GM21723 (cell line): ENCODE results near the gene CDH4.

ENCODE experiments used
- ATAC-seq: cut with Tn5 transposase; IDR thresholded peaks from one replicate; pipeline ENCODE4 v1.9.1; 2021; ENCODE audit warnings: mild to moderate bottlenecking, moderate library complexity; ENCODE audit not compliant: unreplicated experiment

CDH4 gene

GRCh38 chr20:61508301-61509096 is 256.4 kb downstream of the CDH4 start:
- ATAC-seq: no peak

- no peak for ATAC-seq
These were observed 258.8 kb downstream of the CDH4 start for GRCh38 chr20:61510778-61511330.

- ATAC-seq: no peak
These were observed 260.4 kb downstream of the CDH4 start for GRCh38 chr20:61512475-61512874.

GRCh38 chr20:61513124-61514017 is 261.3 kb downstream of the CDH4 start:
- ATAC-seq: no peak

- no peak for ATAC-seq
These were observed 261.9 kb downstream of the CDH4 start for GRCh38 chr20:61514018-61514365.

- no peak for ATAC-seq
These were observed 262.3 kb downstream of the CDH4 start for GRCh38 chr20:61514396-61514795.

- no peak for ATAC-seq
These were observed 262.9 kb downstream of the CDH4 start for GRCh38 chr20:61514805-61515505.

- no peak for ATAC-seq
These were observed 263.9 kb downstream of the CDH4 start for GRCh38 chr20:61515922-61516321.

- ATAC-seq: no peak
These were observed 264.5 kb downstream of the CDH4 start for GRCh38 chr20:61516346-61517208.

- ATAC-seq: no peak
These were observed 265.4 kb downstream of the CDH4 start for GRCh38 chr20:61517419-61517818.

GRCh38 chr20:61518424-61518951 is 266.4 kb downstream of the CDH4 start:
- ATAC-seq: no peak

- ATAC-seq: no peak
These were observed 267.4 kb downstream of the CDH4 start for GRCh38 chr20:61519488-61519887.

- no peak for ATAC-seq
These were observed 268.2 kb downstream of the CDH4 start for GRCh38 chr20:61520076-61520892.

- no peak for ATAC-seq
These were observed 268.9 kb downstream of the CDH4 start for GRCh38 chr20:61520893-61521460.

GRCh38 chr20:61521687-61522420 is 269.8 kb downstream of the CDH4 start:
- ATAC-seq: no peak

GRCh38 chr20:61522498-61523090 is 270.5 kb downstream of the CDH4 start:
- no peak for ATAC-seq

- no peak for ATAC-seq
These were observed 271.1 kb downstream of the CDH4 start for GRCh38 chr20:61523145-61523544.
